HG02981 (cell line): ENCODE results near the gene NEIL1.
"Not testable (repeated sequence)": the region's sequence is repeated elsewhere in the genome, so short reads cannot be mapped to it uniquely, and the experiment has no call there.

Experiments
- ATAC-seq: cut with Tn5 transposase; IDR thresholded peaks from one replicate; pipeline ENCODE4 v1.9.1; 2021; ENCODE audit warnings: mild to moderate bottlenecking, moderate library complexity; ENCODE audit not compliant: unreplicated experiment

Gene NEIL1

DNA sequence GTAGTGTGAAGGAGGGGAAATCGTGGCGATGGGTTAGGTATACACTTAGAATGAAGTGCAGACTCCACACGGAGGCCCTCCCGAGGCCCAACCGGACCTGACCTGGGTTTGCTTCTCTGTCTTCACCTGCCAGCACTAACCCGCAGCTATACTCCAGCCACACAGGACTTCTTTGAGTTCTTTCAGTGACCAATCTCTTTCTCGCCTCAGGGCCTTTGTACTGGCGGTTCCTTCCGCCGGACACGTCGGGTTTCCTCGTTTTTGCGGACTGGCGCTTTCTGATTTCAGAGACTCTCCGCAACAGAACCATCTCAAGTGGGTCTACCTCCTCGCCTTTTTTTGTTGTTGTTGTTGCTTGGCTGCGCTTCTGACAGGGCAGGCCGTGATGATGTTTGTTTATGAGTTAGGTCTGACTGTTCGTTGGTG lies at the start of gene NEIL1:
Gene NEIL1 (plus strand): TSS at position 244 of the 426 bp plus-strand sequence. CDS start 1,867 bp downstream, outside the sequence.
- no peak for ATAC-seq

GRCh38 chr15:75298541-75299310 lies 48.1 kb upstream of the NEIL1 start:
- ATAC-seq, result not testable (repeated sequence)

DNA sequence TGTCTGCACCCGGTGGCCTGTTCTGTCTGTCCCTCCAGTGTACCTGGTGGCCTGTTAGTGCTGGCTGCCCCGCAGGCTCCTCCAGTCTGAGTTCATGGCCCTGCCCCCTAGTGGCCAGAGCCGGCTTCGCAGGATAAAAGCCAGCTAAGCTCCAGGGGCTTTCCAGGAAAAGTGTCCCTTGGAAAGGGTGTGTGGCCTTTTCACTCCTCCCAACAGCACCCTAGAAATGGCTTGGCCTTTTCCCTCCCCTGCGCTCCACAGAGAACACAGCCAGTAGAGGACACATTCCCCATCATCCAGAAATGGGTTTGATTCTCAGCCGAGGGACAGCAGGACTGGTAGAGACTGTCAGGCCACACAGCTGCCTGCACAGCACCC lies 47.5 kb upstream of the NEIL1 start:
- not testable (repeated sequence) for ATAC-seq

DNA sequence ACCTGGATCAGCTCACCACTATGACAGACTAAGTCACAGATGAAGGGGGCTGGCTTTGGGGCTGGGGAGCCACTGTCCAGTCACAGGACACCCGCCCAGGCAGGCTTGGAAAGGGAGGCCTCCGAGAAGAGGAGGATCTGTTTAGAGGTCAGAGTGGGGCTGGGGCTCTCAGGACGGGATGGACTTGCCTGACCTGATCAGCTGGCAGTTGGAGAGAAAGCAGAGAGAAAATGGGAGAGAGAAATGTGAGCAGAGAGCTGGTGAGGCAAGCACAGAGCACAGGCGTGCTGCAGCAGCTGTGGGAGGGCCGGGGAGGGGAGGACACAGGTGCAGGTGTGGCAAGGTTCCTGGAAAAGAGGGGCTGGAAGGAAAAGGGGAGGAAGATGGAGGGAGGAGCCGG lies 46.8 kb upstream of the NEIL1 start:
- not testable (repeated sequence) for ATAC-seq

DNA sequence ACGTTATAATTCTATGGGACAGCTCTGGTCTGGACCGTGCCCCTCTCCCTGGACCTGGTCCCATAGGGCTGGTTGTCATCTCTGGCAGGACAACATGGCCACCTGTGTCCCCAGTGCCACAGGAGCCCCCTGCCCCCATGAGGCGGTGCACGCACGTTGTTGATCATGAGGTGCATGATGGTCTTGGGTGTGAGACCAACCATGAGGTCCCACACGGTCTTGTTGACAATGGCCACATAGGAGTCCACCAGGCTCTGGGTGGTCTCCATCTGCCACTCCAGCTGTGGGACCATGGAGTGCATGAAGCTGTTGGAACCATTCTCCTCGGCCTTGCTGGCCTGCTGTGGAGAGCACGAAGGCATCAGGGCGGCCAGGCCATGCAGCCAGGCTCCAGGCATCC lies 44.5 kb upstream of the NEIL1 start:
- ATAC-seq, result no peak

GRCh38 chr15:75302753-75303152 lies 44.1 kb upstream of the NEIL1 start:
- not testable (repeated sequence) for ATAC-seq

DNA sequence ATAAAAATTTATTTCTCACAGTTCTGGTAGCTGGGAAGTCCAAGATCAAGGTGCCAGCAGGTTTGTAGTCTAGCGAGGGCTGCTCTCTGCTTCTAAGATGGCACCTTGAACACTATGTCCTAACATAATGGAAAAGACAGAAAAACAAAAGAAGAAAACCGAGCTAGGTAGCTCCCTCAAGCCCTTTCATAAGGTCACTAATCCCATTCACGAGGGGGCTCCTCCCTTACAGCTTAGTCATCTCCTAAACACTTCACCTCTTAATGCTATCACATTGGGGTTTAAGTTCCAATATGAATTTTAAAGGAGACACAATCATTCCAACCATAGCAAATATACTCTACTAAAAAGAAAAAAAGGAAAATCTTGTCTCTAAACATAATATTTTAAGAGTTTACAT lies 40.7 kb upstream of the NEIL1 start:
- no peak for ATAC-seq

- no peak for ATAC-seq
These were observed 39.0 kb upstream of the NEIL1 start for GRCh38 chr15:75307778-75308390.

DNA sequence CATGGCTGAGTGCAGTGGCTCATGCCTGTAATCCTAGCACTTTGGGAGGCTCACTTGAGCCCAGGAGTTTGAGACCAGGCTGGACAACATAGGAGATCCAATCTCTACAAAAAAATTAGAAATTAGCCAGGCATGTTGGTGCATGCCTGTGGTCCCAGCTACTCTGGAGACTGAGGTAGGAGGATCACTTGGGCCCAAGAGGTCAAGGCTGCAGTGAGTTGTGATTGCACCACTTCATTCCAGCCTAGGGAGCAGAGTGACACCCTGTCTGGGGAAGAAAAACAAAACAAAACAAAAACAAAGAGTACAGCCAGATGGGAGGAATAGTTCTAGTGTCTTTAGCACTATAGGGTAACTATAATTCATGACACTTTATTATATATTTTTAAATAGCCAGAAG lies 37.1 kb upstream of the NEIL1 start:
- no peak for ATAC-seq

DNA sequence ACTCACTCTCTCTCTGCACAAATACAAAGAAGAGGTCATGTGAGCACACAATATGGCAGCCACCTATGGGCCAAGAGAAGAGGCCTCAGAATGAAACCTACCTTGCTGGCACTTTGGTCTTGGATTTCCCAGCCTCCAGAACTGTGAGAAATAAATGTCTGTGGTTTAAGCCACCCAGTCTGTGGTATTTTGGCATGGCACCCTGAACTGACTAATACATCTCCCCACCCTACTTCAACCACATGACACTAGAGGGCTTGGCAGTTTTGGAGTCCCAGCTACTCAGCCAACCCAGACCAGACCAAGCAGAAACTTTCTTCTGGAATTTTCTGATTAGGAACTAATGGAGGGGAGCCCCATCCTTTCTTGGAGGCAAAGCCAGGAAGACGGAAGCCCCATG lies 34.3 kb upstream of the NEIL1 start:
- not testable (repeated sequence) for ATAC-seq

DNA sequence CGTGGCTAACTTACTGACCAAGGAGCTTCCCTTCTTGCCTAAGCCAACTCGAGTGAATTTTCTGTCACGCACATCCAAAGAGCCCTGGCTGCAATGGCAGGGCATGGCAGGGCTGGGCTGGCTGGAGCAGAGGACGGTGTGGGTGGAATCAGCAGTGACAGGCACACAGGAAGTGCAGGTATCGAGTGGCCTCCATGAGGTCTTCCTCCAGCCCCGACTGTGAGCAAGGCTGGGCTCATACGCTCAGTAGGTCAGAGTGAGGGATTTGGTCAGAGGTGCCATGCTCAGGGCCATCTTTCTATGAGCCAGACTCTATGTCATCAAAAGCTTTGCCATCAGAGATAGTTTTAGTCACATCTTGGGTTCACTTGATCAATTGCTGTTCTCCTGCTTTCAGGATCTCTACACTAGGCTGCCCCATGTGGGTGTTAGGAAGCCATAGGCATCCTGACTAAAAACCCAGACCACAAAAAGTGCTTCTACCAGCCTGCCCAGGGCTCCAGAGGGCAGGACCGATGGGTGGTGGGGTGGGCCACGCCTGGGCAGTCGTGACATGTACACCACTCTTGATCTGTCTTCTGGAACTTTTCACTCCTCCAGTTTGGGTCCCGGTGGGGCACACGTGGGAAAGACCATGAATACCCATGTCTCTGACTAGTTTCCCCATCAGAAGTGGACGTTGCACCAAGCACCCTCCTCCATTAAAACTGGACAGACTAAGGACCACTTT lies 33.6 kb upstream of the NEIL1 start:
- ATAC-seq, result no peak

DNA sequence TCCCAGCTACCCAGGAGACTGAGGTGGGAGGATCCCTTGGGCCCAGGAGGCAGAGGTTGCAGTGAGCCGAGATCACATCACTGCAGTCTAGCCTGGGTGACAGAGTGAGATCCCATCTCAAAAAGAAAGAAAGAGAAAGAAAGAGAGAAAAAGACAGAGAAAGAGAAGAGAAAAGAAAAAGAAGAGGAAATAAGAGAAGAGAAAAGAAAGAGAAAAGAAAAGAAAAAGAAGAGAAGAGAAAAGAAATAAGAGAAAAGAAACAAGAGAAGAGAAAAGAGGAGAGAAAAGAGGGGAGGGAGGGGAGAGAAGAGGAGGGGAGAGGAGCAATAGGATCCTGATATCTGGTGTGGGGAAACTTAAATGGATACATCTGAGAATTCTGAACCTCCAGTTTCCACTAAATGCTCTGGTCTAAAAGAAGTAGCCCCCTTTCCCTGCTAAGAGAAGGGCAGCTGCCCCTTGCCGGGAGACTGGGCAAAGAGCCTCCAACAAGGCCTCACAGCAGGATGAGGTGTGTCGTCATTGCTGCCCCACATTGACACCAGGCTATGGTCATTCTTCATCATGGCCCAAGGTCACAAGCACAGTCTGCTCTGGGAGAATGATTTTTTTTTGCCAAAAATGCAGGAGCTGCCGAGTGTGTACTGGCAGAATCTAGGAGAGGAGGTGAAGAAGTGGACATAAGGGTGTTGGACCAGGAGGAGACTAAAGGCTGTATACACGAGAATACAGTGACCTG lies 32.1 kb upstream of the NEIL1 start:
- ATAC-seq, result no peak

DNA sequence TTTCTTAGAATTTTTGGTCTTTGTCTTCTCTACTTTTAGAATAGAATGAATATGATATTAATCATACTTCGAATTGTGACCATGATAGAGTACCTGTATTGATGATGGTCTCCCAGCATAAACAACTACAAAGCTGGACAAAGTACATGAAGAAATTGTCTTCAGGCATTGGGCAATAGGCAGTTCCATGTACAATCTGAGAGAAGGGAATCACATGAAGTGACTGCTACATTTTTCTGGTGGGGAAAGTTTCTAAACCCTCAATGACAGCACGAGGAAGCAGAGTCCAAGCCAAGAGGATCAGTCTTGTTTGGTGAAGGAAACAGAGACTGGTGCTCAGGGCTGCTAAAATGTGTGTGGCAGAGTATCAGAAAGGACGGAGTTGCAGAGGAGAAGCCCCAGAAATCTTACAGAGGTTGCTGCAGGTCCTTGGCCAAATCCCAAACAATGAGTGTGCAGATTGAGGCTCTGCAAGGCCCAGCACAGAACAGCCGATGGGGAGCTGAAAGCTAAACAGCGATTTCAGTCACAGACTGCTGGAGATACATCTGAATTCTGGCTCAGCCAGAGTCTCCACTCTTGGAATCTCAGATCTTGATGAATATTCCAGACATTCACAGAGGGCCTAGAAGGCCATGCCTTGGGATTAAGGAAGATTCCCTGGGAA lies 27.5 kb upstream of the NEIL1 start:
- not testable (repeated sequence) for ATAC-seq

GRCh38 chr15:75321711-75322110 lies 25.1 kb upstream of the NEIL1 start:
- ATAC-seq, result no peak

DNA sequence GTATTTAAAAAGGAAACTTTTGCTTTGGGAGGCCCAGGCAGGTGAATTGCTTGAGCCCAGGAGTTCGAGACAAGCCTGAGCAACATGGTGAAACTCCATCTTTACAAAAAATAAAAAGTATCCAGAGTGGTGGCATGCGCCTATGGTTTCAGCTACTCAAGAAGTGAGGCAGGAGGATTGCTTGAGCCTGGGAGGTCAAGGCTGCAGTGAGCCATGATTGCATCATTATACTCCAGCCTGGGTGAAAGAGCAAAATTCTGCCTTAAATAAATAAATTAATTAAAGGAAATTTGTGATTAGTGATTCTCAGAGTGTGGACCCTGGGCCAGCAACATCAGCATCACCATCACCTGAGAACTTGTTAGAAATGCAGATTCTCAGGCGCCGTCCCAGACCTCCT lies 20.9 kb upstream of the NEIL1 start:
- ATAC-seq, result no peak

DNA sequence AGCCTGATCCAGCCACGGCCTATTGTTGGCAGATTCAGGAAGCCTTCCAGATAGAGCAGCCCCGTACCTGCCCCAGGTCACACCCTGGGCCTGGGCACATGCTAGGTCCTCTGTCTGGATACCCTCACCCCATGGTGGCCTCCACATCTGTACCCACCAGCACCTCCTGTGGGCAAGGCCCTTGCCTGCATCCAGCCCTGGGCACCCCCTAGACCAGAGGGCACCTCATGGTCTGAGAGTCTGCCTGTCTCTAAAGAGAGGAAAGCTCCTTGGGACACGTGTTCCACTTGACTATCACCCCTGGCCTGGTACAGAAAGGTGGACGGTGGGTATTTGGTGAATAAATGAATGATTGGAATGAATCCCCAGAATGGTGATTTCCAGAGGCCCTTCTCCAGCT lies 19.8 kb upstream of the NEIL1 start:
- no peak for ATAC-seq

DNA sequence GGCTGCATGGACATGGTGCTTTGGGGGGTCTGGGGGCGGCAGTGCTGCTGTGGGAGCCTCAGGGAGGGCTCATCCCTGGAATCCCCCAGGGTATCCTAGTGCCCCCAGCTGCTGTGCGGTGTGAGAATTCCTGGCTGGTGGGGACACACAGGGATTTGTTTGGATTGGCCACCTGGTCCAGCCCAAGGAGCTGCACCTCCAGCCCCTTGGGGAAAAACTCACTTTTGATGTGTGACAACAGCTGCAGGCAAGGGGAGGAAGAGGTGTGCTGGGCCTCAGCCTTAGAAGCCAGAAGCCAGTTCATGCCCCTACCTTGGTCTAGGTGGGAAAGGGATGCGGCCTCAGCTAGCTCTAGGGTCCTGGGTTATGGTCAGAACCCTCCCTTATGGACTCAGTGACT lies 19.3 kb upstream of the NEIL1 start:
- ATAC-seq, result no peak

GRCh38 chr15:75328493-75329314 lies 18.1 kb upstream of the NEIL1 start:
- ATAC-seq, result no peak

- ATAC-seq, result no peak
These were observed 17.3 kb upstream of the NEIL1 start for GRCh38 chr15:75329571-75329970.

DNA sequence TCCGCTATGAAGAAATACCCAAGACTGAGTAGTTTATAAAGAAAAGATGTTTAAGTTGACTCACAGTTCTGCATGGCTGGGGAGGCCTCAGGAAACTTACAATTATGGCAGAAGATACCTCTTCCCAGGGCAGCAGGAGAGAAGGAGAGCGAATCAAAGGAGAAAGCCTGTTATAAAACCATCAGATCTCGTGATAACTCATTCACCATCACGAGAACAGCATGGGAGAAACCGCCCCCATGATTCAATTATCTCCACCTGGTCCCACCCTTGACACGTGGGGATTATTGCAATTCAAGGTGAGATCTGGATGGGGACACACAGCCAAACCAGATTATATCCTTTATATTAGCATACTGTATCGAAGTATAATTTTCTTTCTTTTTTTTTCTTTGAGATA lies 14.7 kb upstream of the NEIL1 start:
- ATAC-seq, result not testable (repeated sequence)
